ENCODE data around the gene ANKRD23.

ANKRD23 gene

GRCh38 chr2:96848264-96848663 lies 4.4 kb upstream of the ANKRD23 start:
- Histone ChIP-seq H2BK120ac (ENCODE audit: low read depth, low read length) (no peak overlapping the region), H3K4me2 (ENCODE audit: insufficient read depth, low read length, poor library complexity, severe bottlenecking) (no peak overlapping the region), H4K8ac (ENCODE audit: low read depth, low read length) (no peak overlapping the region), H3K27ac (replicated peaks; ENCODE audit: low read length) (peak overlapping the region; percentile 36), H2BK15ac (ENCODE audit: low read length) (no peak overlapping the region), H3K79me1 (ENCODE audit: low read depth, low read length) (peaks cover 3% of the 10 kb centered on the region), H2AK5ac (ENCODE audit: low read depth, low read length) (peak overlapping the region; percentile 56), H3K4ac (ENCODE audit: low read length) (no peak overlapping the region), H3K36me3 (replicated peaks in 1 of 2; ENCODE audit: control insufficient read depth in 2 of 2, insufficient read depth in 2 of 2, low read length in 2 of 2) (peaks cover 20 to 59% of the 10 kb centered on the region in 2 donors), H4K91ac (ENCODE audit: low read depth, low read length, poor library complexity) (no peak overlapping the region), H3K9me3 (replicated peaks in 1 of 2; ENCODE audit: control insufficient read depth in 2 of 2, insufficient read depth in 1 of 2, low read depth in 1 of 2, low read length in 2 of 2) (no peaks in the 10 kb centered on the region), H3K23ac (ENCODE audit: low read depth, low read length, poor library complexity) (peak overlapping the region; percentile 80), H2BK5ac (ENCODE audit: low read length) (no peak overlapping the region), H3K14ac (ENCODE audit: low read length) (no peak overlapping the region), H3K18ac (ENCODE audit: low read length) (peak overlapping the region; percentile 17), H3K9ac (ENCODE audit: low read depth, low read length, poor library complexity) (no peak overlapping the region), H3K4me1 (ENCODE audit: control insufficient read depth in 2 of 2, insufficient read depth in 1 of 2, low read depth in 1 of 2, low read length in 2 of 2) (peaks cover 1 to 8% of the 10 kb centered on the region in 2 donors), H2BK12ac (ENCODE audit: low read length) (no peak overlapping the region), H3K27me3 (ENCODE audit: control insufficient read depth in 3 of 3, insufficient read depth in 3 of 3, low read depth in 1 of 3, low read length in 3 of 3) (no peaks in the 10 kb centered on the region), H3K4me3 (ENCODE audit: low read length in 2 of 2) (no peak overlapping the region), H2AFZ (ENCODE audit: low read length) (no peak overlapping the region)
- no CpG with 5 or more reads among the region's 9 CpGs for WGBS, 2 donors (ENCODE audit: extremely low coverage in 2 of 2, insufficient read length in 2 of 2, insufficient replicate concordance in 1 of 2)
- DNase-seq (ENCODE audit: low spot score) = no peak

GRCh38 chr2:96847586-96847985 lies 3.8 kb upstream of the ANKRD23 start:
- Histone ChIP-seq H2BK120ac (ENCODE audit: low read depth, low read length) (no peak overlapping the region), H3K4ac (ENCODE audit: low read length) (no peak overlapping the region), H3K4me1 (ENCODE audit: control insufficient read depth in 2 of 2, insufficient read depth in 1 of 2, low read depth in 1 of 2, low read length in 2 of 2) (peaks cover 1 to 8% of the 10 kb centered on the region in 2 donors), H3K4me2 (ENCODE audit: insufficient read depth, low read length, poor library complexity, severe bottlenecking) (no peak overlapping the region), H3K14ac (ENCODE audit: low read length) (no peak overlapping the region), H3K27me3 (ENCODE audit: control insufficient read depth in 3 of 3, insufficient read depth in 3 of 3, low read depth in 1 of 3, low read length in 3 of 3) (no peaks in the 10 kb centered on the region), H2BK15ac (ENCODE audit: low read length) (no peak overlapping the region), H2BK12ac (ENCODE audit: low read length) (no peak overlapping the region), H3K79me1 (ENCODE audit: low read depth, low read length) (peaks cover 3% of the 10 kb centered on the region), H3K23ac (ENCODE audit: low read depth, low read length, poor library complexity) (no peak overlapping the region), H2AK5ac (ENCODE audit: low read depth, low read length) (no peak overlapping the region), H4K8ac (ENCODE audit: low read depth, low read length) (no peak overlapping the region), H3K9me3 (replicated peaks in 1 of 2; ENCODE audit: control insufficient read depth in 2 of 2, insufficient read depth in 1 of 2, low read depth in 1 of 2, low read length in 2 of 2) (no peaks in the 10 kb centered on the region), H3K18ac (ENCODE audit: low read length) (no peak overlapping the region), H2AFZ (ENCODE audit: low read length) (no peak overlapping the region), H4K91ac (ENCODE audit: low read depth, low read length, poor library complexity) (no peak overlapping the region), H3K4me3 (ENCODE audit: low read length in 2 of 2) (no peak overlapping the region), H2BK5ac (ENCODE audit: low read length) (no peak overlapping the region), H3K36me3 (replicated peaks in 1 of 2; ENCODE audit: control insufficient read depth in 2 of 2, insufficient read depth in 2 of 2, low read length in 2 of 2) (peaks cover 19 to 52% of the 10 kb centered on the region in 2 donors), H3K9ac (ENCODE audit: low read depth, low read length, poor library complexity) (no peak overlapping the region), H3K27ac (replicated peaks; ENCODE audit: low read length) (no peak overlapping the region)
- no CpG with 5 or more reads among the region's 10 CpGs for WGBS, 2 donors (ENCODE audit: extremely low coverage in 2 of 2, insufficient read length in 2 of 2, insufficient replicate concordance in 1 of 2)
- no peak for DNase-seq (ENCODE audit: low spot score)

GRCh38 chr2:96846825-96847224 lies 3.0 kb upstream of the ANKRD23 start:
- WGBS, 2 donors (ENCODE audit: extremely low coverage in 2 of 2, insufficient read length in 2 of 2, insufficient replicate concordance in 1 of 2) = no CpG with 5 or more reads among the region's 5 CpGs
- H3K4me3 ChIP-seq (ENCODE audit: low read length in 2 of 2) = no peak overlapping the region

GRCh38 chr2:96844405-96844808 lies 586 bp upstream of the ANKRD23 start:
- Histone ChIP-seq H2BK12ac (ENCODE audit: low read length) (no peak overlapping the region), H2BK15ac (ENCODE audit: low read length) (no peak overlapping the region), H3K4ac (ENCODE audit: low read length) (no peak overlapping the region), H2AK5ac (ENCODE audit: low read depth, low read length) (no peak overlapping the region), H3K23ac (ENCODE audit: low read depth, low read length, poor library complexity) (peak overlapping the region; percentile 29), H3K4me1 (ENCODE audit: control insufficient read depth in 2 of 2, insufficient read depth in 1 of 2, low read depth in 1 of 2, low read length in 2 of 2) (peaks cover 1 to 8% of the 10 kb centered on the region in 2 donors), H2BK5ac (ENCODE audit: low read length) (no peak overlapping the region), H4K8ac (ENCODE audit: low read depth, low read length) (no peak overlapping the region), H3K14ac (ENCODE audit: low read length) (no peak overlapping the region), H3K27me3 (ENCODE audit: control insufficient read depth in 3 of 3, insufficient read depth in 3 of 3, low read depth in 1 of 3, low read length in 3 of 3) (no peaks in the 10 kb centered on the region), H3K18ac (ENCODE audit: low read length) (no peak overlapping the region), H3K4me3 (ENCODE audit: low read length in 2 of 2) (no peak overlapping the region), H3K79me1 (ENCODE audit: low read depth, low read length) (peaks cover 2% of the 10 kb centered on the region), H3K36me3 (replicated peaks in 1 of 2; ENCODE audit: control insufficient read depth in 2 of 2, insufficient read depth in 2 of 2, low read length in 2 of 2) (peaks cover 16 to 37% of the 10 kb centered on the region in 2 donors), H2BK120ac (ENCODE audit: low read depth, low read length) (no peak overlapping the region), H3K27ac (replicated peaks; ENCODE audit: low read length) (no peak overlapping the region), H4K91ac (ENCODE audit: low read depth, low read length, poor library complexity) (no peak overlapping the region), H2AFZ (ENCODE audit: low read length) (no peak overlapping the region), H3K9me3 (replicated peaks in 1 of 2; ENCODE audit: control insufficient read depth in 2 of 2, insufficient read depth in 1 of 2, low read depth in 1 of 2, low read length in 2 of 2) (no peaks in the 10 kb centered on the region), H3K4me2 (ENCODE audit: insufficient read depth, low read length, poor library complexity, severe bottlenecking) (no peak overlapping the region), H3K9ac (ENCODE audit: low read depth, low read length, poor library complexity) (no peak overlapping the region)
- no CpG with 5 or more reads among the region's 17 CpGs for WGBS, 2 donors (ENCODE audit: extremely low coverage in 2 of 2, insufficient read length in 2 of 2, insufficient replicate concordance in 1 of 2)
- no peak for DNase-seq (ENCODE audit: low spot score)

More at GRCh38 chr2:96846825-96847224, 3.0 kb upstream of the ANKRD23 start:
- H4K8ac ChIP-seq (ENCODE audit: low read depth, low read length) = no peak overlapping the region
- no peak overlapping the region for H3K23ac ChIP-seq (ENCODE audit: low read depth, low read length, poor library complexity)
- no peak overlapping the region for H2BK5ac ChIP-seq (ENCODE audit: low read length)
- H3K4ac ChIP-seq (ENCODE audit: low read length) = no peak overlapping the region
- H2AK5ac ChIP-seq (ENCODE audit: low read depth, low read length) = no peak overlapping the region
- no peak overlapping the region for H3K4me2 ChIP-seq (ENCODE audit: insufficient read depth, low read length, poor library complexity, severe bottlenecking)
- H3K14ac ChIP-seq (ENCODE audit: low read length) = no peak overlapping the region
- H2BK15ac ChIP-seq (ENCODE audit: low read length) = no peak overlapping the region
- no peak overlapping the region for H4K91ac ChIP-seq (ENCODE audit: low read depth, low read length, poor library complexity)
- peaks cover 17 to 45% of the 10 kb centered on the region in 2 donors for H3K36me3 ChIP-seq (replicated peaks in 1 of 2; ENCODE audit: control insufficient read depth in 2 of 2, insufficient read depth in 2 of 2, low read length in 2 of 2)
- H2BK120ac ChIP-seq (ENCODE audit: low read depth, low read length) = no peak overlapping the region
- H2AFZ ChIP-seq (ENCODE audit: low read length) = no peak overlapping the region
- H3K27ac ChIP-seq (replicated peaks; ENCODE audit: low read length) = no peak overlapping the region
- no peaks in the 10 kb centered on the region for H3K27me3 ChIP-seq (ENCODE audit: control insufficient read depth in 3 of 3, insufficient read depth in 3 of 3, low read depth in 1 of 3, low read length in 3 of 3)
- no peaks in the 10 kb centered on the region for H3K9me3 ChIP-seq (replicated peaks in 1 of 2; ENCODE audit: control insufficient read depth in 2 of 2, insufficient read depth in 1 of 2, low read depth in 1 of 2, low read length in 2 of 2)
- DNase-seq (ENCODE audit: low spot score) = no peak
- H3K9ac ChIP-seq (ENCODE audit: low read depth, low read length, poor library complexity) = no peak overlapping the region
- no peak overlapping the region for H2BK12ac ChIP-seq (ENCODE audit: low read length)
- peaks cover 4% of the 10 kb centered on the region for H3K79me1 ChIP-seq (ENCODE audit: low read depth, low read length)
- H3K4me1 ChIP-seq (ENCODE audit: control insufficient read depth in 2 of 2, insufficient read depth in 1 of 2, low read depth in 1 of 2, low read length in 2 of 2) = peaks cover 1 to 8% of the 10 kb centered on the region in 2 donors
- H3K18ac ChIP-seq (ENCODE audit: low read length) = no peak overlapping the region

All from neuronal stem cell (in vitro differentiated cells).